Measurements from ENCODE around the gene TNF. TPM values are rescaled to one million over a fixed set of nuclear protein-coding genes. Genes with fewer than 3 reads are reported as not detected.

TNF gene
- total and polyA plus RNA-seq, 2 of the 13 experiments (the other 11 are each of a cell fraction or from before 2014, with no cell fraction given) = not detected

DNA sequence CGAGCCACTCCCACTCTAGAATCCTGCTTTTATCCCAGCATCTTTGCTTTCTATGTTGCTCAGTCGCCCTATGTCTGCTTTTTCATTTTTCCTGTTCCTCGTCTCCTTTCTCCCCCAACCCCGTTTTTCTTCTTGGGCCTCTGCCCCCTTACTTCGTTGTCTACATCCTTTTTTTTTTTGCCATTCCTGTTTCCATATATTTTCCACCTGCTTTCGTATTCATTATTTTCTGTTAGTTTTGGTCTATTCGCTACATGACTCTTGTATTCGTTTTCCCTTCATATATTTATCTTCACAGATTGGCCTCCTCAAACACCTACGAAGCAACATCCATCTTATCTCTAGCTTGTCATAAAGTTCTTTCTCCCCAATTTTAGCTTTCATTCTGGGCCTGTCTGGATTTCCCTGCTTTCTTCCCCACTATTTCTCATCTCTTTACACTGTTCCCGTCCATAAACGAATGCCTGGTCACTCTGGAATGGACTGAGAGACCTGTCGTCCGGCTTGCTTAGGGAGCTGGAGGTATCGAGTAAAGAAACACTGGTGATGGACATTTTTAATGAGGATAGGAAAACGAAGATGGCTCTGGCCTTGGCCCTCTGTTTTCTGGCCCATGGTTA is 46.1 kb downstream of the TNF start (continued):
- no peak for TF ChIP-seq ZNF790 (CRISPR knock-in tag; IDR thresholded peaks at IDR 0.05; ENCODE audit: borderline replicate concordance)
- TF ChIP-seq NCOA2 (CRISPR knock-in tag; IDR thresholded peaks at IDR 0.05) = no peak
- no peak for TF ChIP-seq CHD4 (IDR thresholded peaks at IDR 0.05; ENCODE audit: borderline replicate concordance, low read length)
- TF ChIP-seq ZNF276 (CRISPR knock-in tag; IDR thresholded peaks at IDR 0.05; ENCODE audit: low read depth) = no peak
- TF ChIP-seq PAXIP1 (CRISPR knock-in tag; conservative IDR thresholded peaks at IDR 0.05) = no peak
- no peak for TF ChIP-seq ZNF652 (CRISPR knock-in tag; IDR thresholded peaks at IDR 0.05; ENCODE audit: borderline replicate concordance, low read depth)
- no peak for TF ChIP-seq SKI (IDR thresholded peaks at IDR 0.05; ENCODE audit: partially characterized antibody)
- TF ChIP-seq FLYWCH1 (CRISPR knock-in tag; IDR thresholded peaks at IDR 0.05) = no peak
- TF ChIP-seq ZNF614 (CRISPR knock-in tag; IDR thresholded peaks at IDR 0.05; ENCODE audit: borderline replicate concordance) = no peak
- TF ChIP-seq, protein P1, sequence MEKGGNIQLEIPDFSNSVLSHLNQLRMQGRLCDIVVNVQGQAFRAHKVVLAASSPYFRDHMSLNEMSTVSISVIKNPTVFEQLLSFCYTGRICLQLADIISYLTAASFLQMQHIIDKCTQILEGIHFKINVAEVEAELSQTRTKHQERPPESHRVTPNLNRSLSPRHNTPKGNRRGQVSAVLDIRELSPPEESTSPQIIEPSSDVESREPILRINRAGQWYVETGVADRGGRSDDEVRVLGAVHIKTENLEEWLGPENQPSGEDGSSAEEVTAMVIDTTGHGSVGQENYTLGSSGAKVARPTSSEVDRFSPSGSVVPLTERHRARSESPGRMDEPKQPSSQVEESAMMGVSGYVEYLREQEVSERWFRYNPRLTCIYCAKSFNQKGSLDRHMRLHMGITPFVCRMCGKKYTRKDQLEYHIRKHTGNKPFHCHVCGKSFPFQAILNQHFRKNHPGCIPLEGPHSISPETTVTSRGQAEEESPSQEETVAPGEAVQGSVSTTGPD (CRISPR knock-in tag; IDR thresholded peaks at IDR 0.05) = 0 out of 2 replicates have a peak, but pooled peaks have one; percentile 59
- no peak for TF ChIP-seq MEIS2 (CRISPR knock-in tag; IDR thresholded peaks at IDR 0.05)
- TF ChIP-seq CENPBD1 (CRISPR knock-in tag; IDR thresholded peaks at IDR 0.05; ENCODE audit: borderline replicate concordance, low read depth) = 0 out of 2 replicates have a peak, but pooled peaks have one; percentile 16
- TF ChIP-seq ZFP90 (CRISPR knock-in tag; IDR thresholded peaks at IDR 0.05; ENCODE audit: borderline replicate concordance) = peak; percentile 47; the same call in 1 of the 2 replicates
- 0 out of 2 replicates have a peak, but pooled peaks have one; percentile 59 for TF ChIP-seq KLF12 (CRISPR knock-in tag; IDR thresholded peaks at IDR 0.05; ENCODE audit: borderline replicate concordance)
- TF ChIP-seq, protein P2, sequence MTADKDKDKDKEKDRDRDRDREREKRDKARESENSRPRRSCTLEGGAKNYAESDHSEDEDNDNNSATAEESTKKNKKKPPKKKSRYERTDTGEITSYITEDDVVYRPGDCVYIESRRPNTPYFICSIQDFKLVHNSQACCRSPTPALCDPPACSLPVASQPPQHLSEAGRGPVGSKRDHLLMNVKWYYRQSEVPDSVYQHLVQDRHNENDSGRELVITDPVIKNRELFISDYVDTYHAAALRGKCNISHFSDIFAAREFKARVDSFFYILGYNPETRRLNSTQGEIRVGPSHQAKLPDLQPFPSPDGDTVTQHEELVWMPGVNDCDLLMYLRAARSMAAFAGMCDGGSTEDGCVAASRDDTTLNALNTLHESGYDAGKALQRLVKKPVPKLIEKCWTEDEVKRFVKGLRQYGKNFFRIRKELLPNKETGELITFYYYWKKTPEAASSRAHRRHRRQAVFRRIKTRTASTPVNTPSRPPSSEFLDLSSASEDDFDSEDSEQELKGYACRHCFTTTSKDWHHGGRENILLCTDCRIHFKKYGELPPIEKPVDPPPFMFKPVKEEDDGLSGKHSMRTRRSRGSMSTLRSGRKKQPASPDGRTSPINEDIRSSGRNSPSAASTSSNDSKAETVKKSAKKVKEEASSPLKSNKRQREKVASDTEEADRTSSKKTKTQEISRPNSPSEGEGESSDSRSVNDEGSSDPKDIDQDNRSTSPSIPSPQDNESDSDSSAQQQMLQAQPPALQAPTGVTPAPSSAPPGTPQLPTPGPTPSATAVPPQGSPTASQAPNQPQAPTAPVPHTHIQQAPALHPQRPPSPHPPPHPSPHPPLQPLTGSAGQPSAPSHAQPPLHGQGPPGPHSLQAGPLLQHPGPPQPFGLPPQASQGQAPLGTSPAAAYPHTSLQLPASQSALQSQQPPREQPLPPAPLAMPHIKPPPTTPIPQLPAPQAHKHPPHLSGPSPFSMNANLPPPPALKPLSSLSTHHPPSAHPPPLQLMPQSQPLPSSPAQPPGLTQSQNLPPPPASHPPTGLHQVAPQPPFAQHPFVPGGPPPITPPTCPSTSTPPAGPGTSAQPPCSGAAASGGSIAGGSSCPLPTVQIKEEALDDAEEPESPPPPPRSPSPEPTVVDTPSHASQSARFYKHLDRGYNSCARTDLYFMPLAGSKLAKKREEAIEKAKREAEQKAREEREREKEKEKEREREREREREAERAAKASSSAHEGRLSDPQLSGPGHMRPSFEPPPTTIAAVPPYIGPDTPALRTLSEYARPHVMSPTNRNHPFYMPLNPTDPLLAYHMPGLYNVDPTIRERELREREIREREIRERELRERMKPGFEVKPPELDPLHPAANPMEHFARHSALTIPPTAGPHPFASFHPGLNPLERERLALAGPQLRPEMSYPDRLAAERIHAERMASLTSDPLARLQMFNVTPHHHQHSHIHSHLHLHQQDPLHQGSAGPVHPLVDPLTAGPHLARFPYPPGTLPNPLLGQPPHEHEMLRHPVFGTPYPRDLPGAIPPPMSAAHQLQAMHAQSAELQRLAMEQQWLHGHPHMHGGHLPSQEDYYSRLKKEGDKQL (CRISPR knock-in tag; IDR thresholded peaks at IDR 0.05; ENCODE audit: low read depth) = no peak
